Uterus (tissue), 2 donors: ENCODE measurements around the gene HORMAD2.

Experiments used
- POLR2A ChIP-seq, 2 donors: fragments of 450-650 bp; IDR thresholded peaks; one replicate each; pipeline ENCODE4 v1.6.1; 2016; ENCODE audit warnings: antibody characterized with exemption in 2 of 2, mild to moderate bottlenecking in 1 of 2, moderate library complexity in 1 of 2
- TF ChIP-seq, protein P1 (sequence below), 4 experiments: fragments of 200-600 bp in 2 of 4; fragments of 450-650 bp in 2 of 4; sonication (generic) in 2 of 4; IDR thresholded peaks; one replicate each; pipeline ENCODE4 v1.5.1; 2016 to 2019; ENCODE audit warnings: antibody characterized with exemption in 4 of 4, mild to moderate bottlenecking in 2 of 4, moderate library complexity in 1 of 4

DNA sequence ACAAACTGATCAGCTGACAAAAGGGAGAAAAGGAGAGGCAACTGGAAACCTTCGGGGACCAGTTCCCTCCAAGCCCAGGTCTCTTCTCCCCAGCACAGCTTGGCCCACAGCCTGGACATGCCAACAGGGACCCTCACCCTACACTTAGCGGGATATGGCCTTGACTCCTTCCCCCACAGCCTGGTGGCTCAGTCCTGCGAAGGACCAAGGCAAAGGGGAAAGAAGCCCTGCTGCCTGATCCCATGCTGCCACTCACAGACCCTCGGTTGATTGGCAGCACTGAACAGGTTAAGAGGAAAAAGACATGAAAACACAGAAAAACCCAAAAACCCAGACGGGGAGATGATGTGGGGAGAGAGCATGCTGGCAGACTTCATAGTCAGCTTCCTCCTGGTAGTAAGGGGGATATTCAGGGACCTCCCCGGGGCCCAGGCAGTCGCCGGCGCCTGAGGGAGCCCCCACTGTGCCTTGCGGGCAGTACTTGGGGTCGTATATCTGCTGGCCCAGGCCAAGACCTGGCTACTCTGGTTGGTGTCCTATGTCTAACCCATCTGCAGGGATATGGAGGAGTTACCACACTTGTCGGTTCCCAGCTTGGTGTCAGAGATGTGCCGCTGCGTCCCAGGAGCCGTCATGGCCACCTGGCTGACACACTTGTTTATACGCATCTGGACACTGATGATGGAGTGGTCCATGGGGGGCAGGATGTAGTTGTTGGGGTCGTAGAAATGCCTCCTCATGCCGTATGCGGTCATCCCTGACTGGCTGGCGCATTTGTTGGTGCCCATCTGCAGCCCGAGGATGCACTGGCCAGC lies 34.2 kb upstream of the HORMAD2 start:
- TF ChIP-seq, protein P1, sequence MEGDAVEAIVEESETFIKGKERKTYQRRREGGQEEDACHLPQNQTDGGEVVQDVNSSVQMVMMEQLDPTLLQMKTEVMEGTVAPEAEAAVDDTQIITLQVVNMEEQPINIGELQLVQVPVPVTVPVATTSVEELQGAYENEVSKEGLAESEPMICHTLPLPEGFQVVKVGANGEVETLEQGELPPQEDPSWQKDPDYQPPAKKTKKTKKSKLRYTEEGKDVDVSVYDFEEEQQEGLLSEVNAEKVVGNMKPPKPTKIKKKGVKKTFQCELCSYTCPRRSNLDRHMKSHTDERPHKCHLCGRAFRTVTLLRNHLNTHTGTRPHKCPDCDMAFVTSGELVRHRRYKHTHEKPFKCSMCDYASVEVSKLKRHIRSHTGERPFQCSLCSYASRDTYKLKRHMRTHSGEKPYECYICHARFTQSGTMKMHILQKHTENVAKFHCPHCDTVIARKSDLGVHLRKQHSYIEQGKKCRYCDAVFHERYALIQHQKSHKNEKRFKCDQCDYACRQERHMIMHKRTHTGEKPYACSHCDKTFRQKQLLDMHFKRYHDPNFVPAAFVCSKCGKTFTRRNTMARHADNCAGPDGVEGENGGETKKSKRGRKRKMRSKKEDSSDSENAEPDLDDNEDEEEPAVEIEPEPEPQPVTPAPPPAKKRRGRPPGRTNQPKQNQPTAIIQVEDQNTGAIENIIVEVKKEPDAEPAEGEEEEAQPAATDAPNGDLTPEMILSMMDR (IDR thresholded peaks at IDR 0.05): no peak
- no peak for TF ChIP-seq POLR2A (IDR thresholded peaks at IDR 0.05)
